ENCODE results near the gene FMNL3. TPM values are rescaled to one million over a fixed set of nuclear protein-coding genes. Genes with fewer than 3 reads are reported as not detected.

The FMNL3 gene
- polyA plus RNA-seq, 1 donor from 2014 or later, result 9.3 TPM

GRCh38 chr12:49651855-49652254 lies 55.4 kb downstream of the FMNL3 start:
- Histone ChIP-seq H4K20me1 (ENCODE audit: insufficient read depth) (no peaks in the 10 kb centered on the region), H2AFZ (ENCODE audit: low read depth, low read length) (no peak overlapping the region), H3K9me2 (ENCODE audit: insufficient read depth, low read length) (no peaks in the 10 kb centered on the region), H3K9me3 (ENCODE audit: low read length) (no peaks in the 10 kb centered on the region), H3K79me2 (replicated peaks; ENCODE audit: insufficient read depth, low read length) (no peaks in the 10 kb centered on the region), H3K9ac (ENCODE audit: low read length) (no peak overlapping the region), H3F3A (ENCODE audit: insufficient read depth, low read length, poor library complexity, severe bottlenecking) (no peaks in the 10 kb centered on the region), H3K27ac (ENCODE audit: low read length) (no peak overlapping the region), H3K4me3 (ENCODE audit: low read length) (no peak overlapping the region), H3K4me2 (ENCODE audit: low read length) (no peak overlapping the region), H3K36me3 (ENCODE audit: insufficient read depth, low read length) (no peaks in the 10 kb centered on the region), H3K27me3 (ENCODE audit: insufficient read depth, low read depth, low read length) (no peaks in the 10 kb centered on the region)
- no peak for TF ChIP-seq RAD21 (conservative IDR thresholded peaks at IDR 0.05)
- no peak for TF ChIP-seq POLR2AphosphoS5 (IDR thresholded peaks at IDR 0.05)
- no peak for TF ChIP-seq REST (IDR thresholded peaks at IDR 0.05; ENCODE audit: borderline replicate concordance)
- TF ChIP-seq TAF1 (IDR thresholded peaks at IDR 0.05; ENCODE audit: low read depth), result no peak
- no peak for TF ChIP-seq EZH2 (IDR thresholded peaks at IDR 0.05; ENCODE audit: borderline replicate concordance, insufficient read depth, low read length, poor library complexity, severe bottlenecking)
- TF ChIP-seq SMC3 (conservative IDR thresholded peaks at IDR 0.05; ENCODE audit: poor library complexity), result no peak
- no peak for TF ChIP-seq EP300 (conservative IDR thresholded peaks at IDR 0.05; ENCODE audit: poor library complexity, severe bottlenecking)
- TF ChIP-seq CTCF (IDR thresholded peaks at IDR 0.05; ENCODE audit: poor library complexity, severe bottlenecking), result no peak
- TF ChIP-seq MXI1 (conservative IDR thresholded peaks at IDR 0.05; ENCODE audit: poor library complexity, severe bottlenecking), result no peak

- Histone ChIP-seq H4K20me1 (ENCODE audit: insufficient read depth) (no peaks in the 10 kb centered on the region), H3K79me2 (replicated peaks; ENCODE audit: insufficient read depth, low read length) (no peaks in the 10 kb centered on the region), H3K36me3 (ENCODE audit: insufficient read depth, low read length) (no peaks in the 10 kb centered on the region), H3K4me2 (ENCODE audit: low read length) (no peak overlapping the region), H3K27me3 (ENCODE audit: insufficient read depth, low read depth, low read length) (no peaks in the 10 kb centered on the region), H3K4me3 (ENCODE audit: low read length) (no peak overlapping the region), H3K9me2 (ENCODE audit: insufficient read depth, low read length) (no peaks in the 10 kb centered on the region), H2AFZ (ENCODE audit: low read depth, low read length) (no peak overlapping the region), H3F3A (ENCODE audit: insufficient read depth, low read length, poor library complexity, severe bottlenecking) (no peaks in the 10 kb centered on the region), H3K27ac (ENCODE audit: low read length) (no peak overlapping the region), H3K9ac (ENCODE audit: low read length) (no peak overlapping the region), H3K9me3 (ENCODE audit: low read length) (no peaks in the 10 kb centered on the region)
- TF ChIP-seq POLR2AphosphoS5 (IDR thresholded peaks at IDR 0.05) (no peak), TAF1 (IDR thresholded peaks at IDR 0.05; ENCODE audit: low read depth) (no peak), CTCF (IDR thresholded peaks at IDR 0.05; ENCODE audit: poor library complexity, severe bottlenecking) (no peak), EP300 (conservative IDR thresholded peaks at IDR 0.05; ENCODE audit: poor library complexity, severe bottlenecking) (no peak), SMC3 (conservative IDR thresholded peaks at IDR 0.05; ENCODE audit: poor library complexity) (no peak), EZH2 (IDR thresholded peaks at IDR 0.05; ENCODE audit: borderline replicate concordance, insufficient read depth, low read length, poor library complexity, severe bottlenecking) (no peak), REST (IDR thresholded peaks at IDR 0.05; ENCODE audit: borderline replicate concordance) (no peak), MXI1 (conservative IDR thresholded peaks at IDR 0.05; ENCODE audit: poor library complexity, severe bottlenecking) (no peak), RAD21 (conservative IDR thresholded peaks at IDR 0.05) (no peak)
Observed at GRCh38 chr12:49649892-49650291, 57.3 kb downstream of the FMNL3 start.
